Measurements from ENCODE around the gene ESR1. TPM values are rescaled to one million over a fixed set of nuclear protein-coding genes. Genes with fewer than 3 reads are reported as not detected.

ESR1 gene
- total and polyA plus RNA-seq, 2 donors (not counting 3 experiments of a cell fraction or from before 2014, with no cell fraction given) = 0.01 TPM; not detected in 1

GRCh38 chr6:152018876-152019275, 211.4 kb downstream of the ESR1 start:
- CTCF ChIA-PET = no interaction called here

GRCh38 chr6:152022303-152022702, 214.8 kb downstream of the ESR1 start:
- H3K36me3 ChIP-seq (ENCODE audit: control insufficient read depth in 2 of 2, extremely low read depth in 1 of 2, insufficient read depth in 2 of 2, low read length in 2 of 2) = no peaks in the 10 kb centered on the region
- no peak for FAIRE-seq
- no peak overlapping the region for H3K4me3 ChIP-seq (replicated peaks in 1 of 3; ENCODE audit: insufficient read depth in 1 of 3, low read depth in 1 of 3, low read length in 3 of 3)

More at GRCh38 chr6:152018876-152019275, 211.4 kb downstream of the ESR1 start:
- intact Hi-C loops (cut with micrococcal nuclease) = no loop called here
- no peak for DNase-seq (ENCODE audit: low read depth, low spot score)
- no peak for TF ChIP-seq POLR2A (IDR thresholded peaks at IDR 0.05; ENCODE audit: low read depth, low read length)
- no peak for TF ChIP-seq MYC (IDR thresholded peaks at IDR 0.05; ENCODE audit: low read depth, low read length)
- TF ChIP-seq POLR2AphosphoS5 (IDR thresholded peaks at IDR 0.05; ENCODE audit: insufficient read depth, low read depth, low read length) = no peak
- no peak for TF ChIP-seq JUN (IDR thresholded peaks at IDR 0.05; ENCODE audit: borderline replicate concordance, insufficient read depth, insufficient read length, low read depth)
- no peak for TF ChIP-seq GATA2 (IDR thresholded peaks at IDR 0.05; ENCODE audit: insufficient read depth, insufficient read length, low read depth, low read length)
- Histone ChIP-seq H3K4me1 (ENCODE audit: control insufficient read depth, extremely low read depth, insufficient read depth, low read length) (no peaks in the 10 kb centered on the region), H4K20me1 (replicated peaks; ENCODE audit: control insufficient read depth, extremely low read depth, insufficient read depth, low read length) (no peaks in the 10 kb centered on the region), H3K4me2 (ENCODE audit: insufficient read depth, low read length) (no peak overlapping the region), H3K9ac (replicated peaks; ENCODE audit: extremely low read depth, insufficient read depth, low read length) (no peak overlapping the region), H2AFZ (ENCODE audit: low read depth, low read length) (no peak overlapping the region), H3K36me3 (ENCODE audit: control insufficient read depth in 2 of 2, extremely low read depth in 1 of 2, insufficient read depth in 2 of 2, low read length in 2 of 2) (no peaks in the 10 kb centered on the region), H3K27ac (ENCODE audit: insufficient read depth, low read depth, low read length) (no peak overlapping the region), H3K27me3 (ENCODE audit: control insufficient read depth in 2 of 2, insufficient read depth in 2 of 2, low read length in 2 of 2) (no peaks in the 10 kb centered on the region), H3K4me3 (replicated peaks in 1 of 3; ENCODE audit: insufficient read depth in 1 of 3, low read depth in 1 of 3, low read length in 3 of 3) (no peak overlapping the region), H3K9me3 (replicated peaks; ENCODE audit: control insufficient read depth, insufficient read depth, low read length) (no peaks in the 10 kb centered on the region), H3K9me1 (replicated peaks; ENCODE audit: control insufficient read depth, extremely low read depth, insufficient read depth, low read length) (no peaks in the 10 kb centered on the region), H3K79me2 (ENCODE audit: control insufficient read depth, insufficient read depth, low read length) (no peaks in the 10 kb centered on the region)
- dilution Hi-C loops (cut with MboI; ENCODE audit: extremely low pct_ligation_motif_present, low sequenced_read_pairs) = no loop called here
- BruUV-seq (replicated peaks) = no TSS peak
- no peak for FAIRE-seq
- POLR2A ChIA-PET = no interaction called here

More at GRCh38 chr6:152022303-152022702, 214.8 kb downstream of the ESR1 start:
- Histone ChIP-seq H4K20me1 (replicated peaks; ENCODE audit: control insufficient read depth, extremely low read depth, insufficient read depth, low read length) (no peaks in the 10 kb centered on the region), H3K9ac (replicated peaks; ENCODE audit: extremely low read depth, insufficient read depth, low read length) (no peak overlapping the region), H3K79me2 (ENCODE audit: control insufficient read depth, insufficient read depth, low read length) (no peaks in the 10 kb centered on the region), H3K9me1 (replicated peaks; ENCODE audit: control insufficient read depth, extremely low read depth, insufficient read depth, low read length) (no peaks in the 10 kb centered on the region), H3K4me1 (ENCODE audit: control insufficient read depth, extremely low read depth, insufficient read depth, low read length) (no peaks in the 10 kb centered on the region), H3K27me3 (ENCODE audit: control insufficient read depth in 2 of 2, insufficient read depth in 2 of 2, low read length in 2 of 2) (no peaks in the 10 kb centered on the region), H3K27ac (ENCODE audit: insufficient read depth, low read depth, low read length) (no peak overlapping the region), H3K4me2 (ENCODE audit: insufficient read depth, low read length) (no peak overlapping the region), H3K9me3 (replicated peaks; ENCODE audit: control insufficient read depth, insufficient read depth, low read length) (no peaks in the 10 kb centered on the region), H2AFZ (ENCODE audit: low read depth, low read length) (no peak overlapping the region)
- dilution Hi-C loops (cut with MboI; ENCODE audit: extremely low pct_ligation_motif_present, low sequenced_read_pairs) = no loop called here
- DNase-seq (ENCODE audit: low read depth, low spot score) = no peak
- BruUV-seq (replicated peaks) = no TSS peak
- intact Hi-C loops (cut with micrococcal nuclease) = no loop called here
- ChIA-PET CTCF (no interaction called here), POLR2A (no interaction called here)
- no peak for TF ChIP-seq FOS (IDR thresholded peaks at IDR 0.05; ENCODE audit: borderline replicate concordance, insufficient read depth, low read length)
- TF ChIP-seq JUN (IDR thresholded peaks at IDR 0.05; ENCODE audit: borderline replicate concordance, insufficient read depth, insufficient read length, low read depth) = no peak
- TF ChIP-seq MYC (IDR thresholded peaks at IDR 0.05; ENCODE audit: low read depth, low read length) = no peak
- no peak for TF ChIP-seq GATA2 (IDR thresholded peaks at IDR 0.05; ENCODE audit: insufficient read depth, insufficient read length, low read depth, low read length)
- TF ChIP-seq POLR2A (IDR thresholded peaks at IDR 0.05; ENCODE audit: low read depth, low read length) = no peak
- TF ChIP-seq, protein P1, sequence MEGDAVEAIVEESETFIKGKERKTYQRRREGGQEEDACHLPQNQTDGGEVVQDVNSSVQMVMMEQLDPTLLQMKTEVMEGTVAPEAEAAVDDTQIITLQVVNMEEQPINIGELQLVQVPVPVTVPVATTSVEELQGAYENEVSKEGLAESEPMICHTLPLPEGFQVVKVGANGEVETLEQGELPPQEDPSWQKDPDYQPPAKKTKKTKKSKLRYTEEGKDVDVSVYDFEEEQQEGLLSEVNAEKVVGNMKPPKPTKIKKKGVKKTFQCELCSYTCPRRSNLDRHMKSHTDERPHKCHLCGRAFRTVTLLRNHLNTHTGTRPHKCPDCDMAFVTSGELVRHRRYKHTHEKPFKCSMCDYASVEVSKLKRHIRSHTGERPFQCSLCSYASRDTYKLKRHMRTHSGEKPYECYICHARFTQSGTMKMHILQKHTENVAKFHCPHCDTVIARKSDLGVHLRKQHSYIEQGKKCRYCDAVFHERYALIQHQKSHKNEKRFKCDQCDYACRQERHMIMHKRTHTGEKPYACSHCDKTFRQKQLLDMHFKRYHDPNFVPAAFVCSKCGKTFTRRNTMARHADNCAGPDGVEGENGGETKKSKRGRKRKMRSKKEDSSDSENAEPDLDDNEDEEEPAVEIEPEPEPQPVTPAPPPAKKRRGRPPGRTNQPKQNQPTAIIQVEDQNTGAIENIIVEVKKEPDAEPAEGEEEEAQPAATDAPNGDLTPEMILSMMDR (IDR thresholded peaks at IDR 0.05; ENCODE audit: extremely low read depth in 1 of 2, insufficient read depth in 1 of 2, low read depth in 1 of 2, low read length in 2 of 2) = no peak
- TF ChIP-seq, protein P2, sequence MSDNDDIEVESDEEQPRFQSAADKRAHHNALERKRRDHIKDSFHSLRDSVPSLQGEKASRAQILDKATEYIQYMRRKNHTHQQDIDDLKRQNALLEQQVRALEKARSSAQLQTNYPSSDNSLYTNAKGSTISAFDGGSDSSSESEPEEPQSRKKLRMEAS (IDR thresholded peaks at IDR 0.05; ENCODE audit: insufficient read depth, insufficient read length) = no peak
- TF ChIP-seq POLR2AphosphoS5 (IDR thresholded peaks at IDR 0.05; ENCODE audit: insufficient read depth, low read depth, low read length) = no peak
- no peak for TF ChIP-seq EZH2 (IDR thresholded peaks at IDR 0.05; ENCODE audit: borderline replicate concordance, low read depth, low read length, severe bottlenecking)
